Bone marrow (tissue), 2 donors: ENCODE results near the gene HADH.
"Not testable (repeated sequence)": the region's sequence is repeated elsewhere in the genome, so short reads cannot be mapped to it uniquely, and the experiment has no call there.

ENCODE experiments used
- DNase-seq, 2 donors: peaks; one replicate each; lab custom pipeline; 2025; lab: John Stamatoyannopoulos, UW

HADH gene

DNA sequence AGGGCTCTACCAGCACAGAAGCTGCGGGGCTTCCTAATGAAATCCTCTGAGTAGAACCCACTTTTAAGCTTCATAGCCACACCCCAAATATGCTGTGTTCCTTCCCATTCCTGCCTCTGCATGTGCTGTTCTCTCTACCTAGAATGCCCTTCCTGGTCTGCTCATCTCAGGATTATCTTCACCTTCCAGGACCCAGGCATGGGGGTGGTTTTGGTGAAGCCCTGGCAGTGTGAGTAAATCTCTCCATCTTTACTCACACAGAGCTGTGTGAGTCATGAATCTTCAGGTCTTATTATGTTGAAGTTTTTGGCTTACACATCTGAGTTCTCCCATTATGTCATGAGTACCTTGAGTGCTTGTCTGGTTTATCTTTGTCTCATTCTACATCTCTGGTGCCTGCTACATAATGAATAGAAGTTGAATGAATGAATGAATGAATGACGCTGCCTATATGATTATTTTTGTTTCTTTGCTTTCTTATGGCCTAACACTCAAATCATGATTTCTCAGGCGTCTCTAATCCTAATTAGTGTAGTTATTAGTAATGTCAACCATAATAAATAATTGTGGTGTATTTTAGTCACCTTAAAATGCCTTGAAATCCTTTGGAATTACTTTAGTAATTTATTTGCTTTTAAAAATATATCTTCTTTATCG lies 41.9 kb downstream of the HADH start:
- no peak for DNase-seq

DNA sequence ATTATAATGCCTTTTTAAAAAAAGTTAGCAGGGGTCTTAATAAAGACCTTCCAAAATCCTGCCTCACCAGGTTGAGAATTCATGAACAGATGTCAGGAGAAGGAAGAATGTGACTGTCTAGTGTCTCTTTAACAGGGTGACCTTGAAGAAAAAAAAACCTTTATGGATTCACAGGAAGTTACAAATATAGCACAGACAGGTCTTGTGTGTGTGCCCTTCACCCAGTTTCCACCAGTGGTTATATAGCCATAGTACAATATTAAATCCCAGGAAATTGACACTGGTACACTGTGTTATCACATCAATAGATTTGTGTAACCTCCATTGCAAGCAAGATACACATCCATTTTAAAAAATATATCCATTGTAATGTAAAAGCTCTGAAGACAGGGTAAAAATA lies 43.7 kb downstream of the HADH start:
- DNase-seq = no peak

DNA sequence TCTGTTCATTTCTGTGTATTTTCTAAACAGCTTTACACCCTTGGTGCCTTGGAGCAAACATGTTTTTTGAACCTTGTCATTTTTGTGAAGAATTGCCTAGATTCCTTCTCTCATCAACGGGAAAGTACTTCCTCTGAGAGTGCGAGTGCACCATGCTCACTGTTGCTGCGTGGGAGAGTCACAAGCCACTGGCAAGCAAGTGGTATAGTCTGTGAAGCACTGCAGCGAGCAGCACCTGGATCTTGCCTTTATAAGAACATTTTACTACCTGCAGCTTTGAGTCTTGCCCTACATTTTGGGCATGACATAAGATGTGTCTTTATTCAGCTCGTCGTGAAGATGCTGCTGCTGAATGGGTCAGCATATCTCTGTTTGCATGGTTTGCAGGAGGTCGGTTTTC lies 44.9 kb downstream of the HADH start:
- DNase-seq = no peak

DNA sequence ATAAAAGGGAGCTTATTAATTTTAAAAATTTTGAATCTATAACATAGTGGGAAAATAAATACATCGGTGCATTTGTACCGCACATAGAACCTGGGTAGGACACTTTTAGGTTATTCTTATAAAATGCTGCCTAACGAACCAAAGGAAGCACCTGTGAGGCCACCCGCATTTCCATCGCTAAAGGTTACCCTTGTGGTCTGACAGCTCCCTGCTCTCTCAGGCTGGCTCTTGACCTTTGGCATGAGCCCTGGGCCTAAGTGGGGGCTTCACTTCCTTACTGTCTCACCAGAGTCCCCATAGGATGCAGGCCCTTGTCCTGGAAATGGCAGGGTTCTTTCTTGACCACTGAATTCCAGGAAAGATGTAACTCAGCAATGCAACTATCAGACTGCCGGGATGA lies 46.0 kb downstream of the HADH start:
- DNase-seq = no peak

DNA sequence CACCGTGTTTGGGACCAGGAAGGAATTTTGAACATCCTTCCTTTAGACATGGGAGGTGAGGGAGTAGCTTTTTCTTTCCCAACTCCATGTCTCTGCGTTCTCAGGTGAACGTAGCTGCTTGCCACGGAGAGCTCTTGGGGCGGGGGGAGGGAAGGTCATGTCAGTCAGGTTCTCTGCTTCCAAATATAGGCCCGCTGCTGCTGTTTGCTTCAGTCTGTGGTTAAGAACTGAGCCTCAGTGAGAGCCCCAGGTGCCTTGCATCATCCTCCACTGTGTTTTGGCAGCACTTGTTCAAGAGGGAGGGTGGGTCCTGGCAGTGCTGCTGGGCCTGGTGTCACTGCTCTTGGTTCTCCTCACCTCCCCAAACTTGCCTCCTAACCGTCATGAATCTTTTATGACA lies 46.5 kb downstream of the HADH start:
- DNase-seq = no peak

DNA sequence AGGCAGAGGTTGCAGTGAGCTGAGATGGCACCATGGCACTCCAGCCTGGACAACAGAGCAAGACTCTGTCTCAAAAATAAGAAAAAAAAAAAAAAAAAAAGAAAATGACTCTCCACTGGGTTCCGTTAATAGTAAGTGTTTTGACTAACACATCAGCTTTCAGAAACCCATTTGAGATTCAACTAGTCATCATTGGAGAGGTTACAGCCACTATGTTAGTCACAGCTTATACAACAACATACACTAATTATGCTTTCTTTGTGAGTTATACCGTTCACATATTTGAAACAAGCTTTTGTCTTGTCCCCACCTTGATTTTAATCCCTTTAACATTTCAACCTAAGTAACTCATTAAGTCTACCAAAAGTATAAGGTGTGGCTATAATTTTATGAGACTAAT lies 48.2 kb downstream of the HADH start:
- DNase-seq = no peak

DNA sequence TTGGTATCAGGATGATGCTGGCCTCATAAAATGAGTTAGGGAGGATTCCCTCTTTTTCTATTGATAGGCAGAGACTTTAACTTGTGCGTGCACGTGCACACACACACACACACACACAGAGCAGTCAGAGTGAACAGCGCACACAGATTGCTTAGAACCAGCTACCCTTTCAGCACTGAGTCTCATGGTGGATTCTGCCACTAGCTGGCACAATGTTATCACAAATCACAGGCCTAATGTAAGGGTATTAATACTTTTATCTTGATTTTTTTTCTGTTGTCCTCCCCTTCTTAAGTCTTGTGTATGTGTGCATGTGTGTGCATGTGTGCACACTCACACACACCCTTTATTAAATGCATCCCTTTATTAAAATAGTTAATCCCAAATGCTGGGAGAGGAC lies 53.2 kb downstream of the HADH start:
- no peak for DNase-seq

DNA sequence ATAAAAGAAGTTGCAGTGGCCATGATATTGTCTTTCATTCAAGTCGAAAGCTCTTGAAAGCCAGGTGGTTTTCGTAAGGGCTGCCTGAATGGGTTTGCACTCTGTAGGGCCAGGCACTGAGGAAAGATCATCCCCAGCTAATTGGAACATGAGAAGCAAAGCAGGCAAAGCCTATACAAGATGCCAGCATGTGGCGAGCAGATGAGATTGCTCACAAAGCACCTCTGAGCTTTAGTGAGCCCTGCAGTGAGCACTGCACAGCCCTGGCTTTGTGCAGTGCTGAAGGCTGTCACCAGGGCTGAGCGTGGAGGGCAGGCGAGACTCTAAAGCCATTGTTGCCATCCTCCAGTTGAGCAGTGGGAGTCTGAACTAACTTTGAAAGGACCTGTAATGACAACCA lies 53.8 kb downstream of the HADH start:
- DNase-seq = no peak

DNA sequence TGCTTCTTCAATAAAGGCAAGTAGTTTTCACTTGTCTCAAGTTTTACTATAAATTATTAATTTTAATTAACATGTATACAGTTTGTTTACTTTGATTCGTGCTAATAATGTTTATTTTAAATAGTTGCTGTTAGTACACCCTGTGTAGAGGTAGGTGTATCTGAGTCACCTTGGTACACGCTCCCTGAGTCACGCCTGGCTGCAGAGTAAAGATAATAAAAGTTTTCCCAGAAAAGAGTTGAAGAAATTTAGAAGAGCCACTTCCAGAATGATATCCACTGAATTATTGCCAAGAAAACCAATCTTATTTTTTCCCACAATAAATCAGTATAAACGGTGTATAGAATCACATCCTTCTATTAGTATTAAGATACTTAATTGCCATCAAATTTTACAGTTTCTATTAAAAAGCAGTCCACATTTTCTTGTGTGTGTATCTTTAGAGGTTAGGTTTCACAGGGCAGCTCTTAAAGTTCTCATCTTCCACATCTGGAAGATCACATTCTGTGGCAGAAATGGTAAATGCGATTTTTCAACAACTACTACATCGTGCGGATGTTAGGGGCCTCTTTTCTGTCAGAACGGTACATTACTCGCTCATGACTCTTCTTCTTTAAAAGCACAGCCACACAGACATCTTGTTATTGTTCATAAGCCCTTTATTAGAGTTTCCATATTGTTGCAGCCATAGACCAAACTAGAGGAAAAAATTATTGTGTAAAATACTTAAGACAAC lies 55.4 kb downstream of the HADH start:
- DNase-seq = no peak

DNA sequence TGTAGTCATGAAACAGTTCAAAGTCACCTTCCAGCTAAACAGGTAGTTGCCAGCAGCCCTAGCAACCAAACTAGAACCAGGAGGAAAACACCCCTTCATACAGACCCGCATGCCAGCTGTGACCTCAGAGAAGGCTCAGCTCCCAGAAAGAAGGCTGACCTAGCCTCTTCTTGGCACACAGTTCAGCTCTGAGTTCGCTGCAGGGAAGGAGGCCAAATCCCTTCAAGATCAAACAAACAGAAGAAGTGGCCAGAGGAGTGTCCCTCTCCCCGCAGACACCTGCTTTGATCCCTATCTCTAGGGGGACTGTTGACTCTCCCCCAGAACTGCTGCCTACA lies 56.0 kb downstream of the HADH start:
- no peak for DNase-seq

DNA sequence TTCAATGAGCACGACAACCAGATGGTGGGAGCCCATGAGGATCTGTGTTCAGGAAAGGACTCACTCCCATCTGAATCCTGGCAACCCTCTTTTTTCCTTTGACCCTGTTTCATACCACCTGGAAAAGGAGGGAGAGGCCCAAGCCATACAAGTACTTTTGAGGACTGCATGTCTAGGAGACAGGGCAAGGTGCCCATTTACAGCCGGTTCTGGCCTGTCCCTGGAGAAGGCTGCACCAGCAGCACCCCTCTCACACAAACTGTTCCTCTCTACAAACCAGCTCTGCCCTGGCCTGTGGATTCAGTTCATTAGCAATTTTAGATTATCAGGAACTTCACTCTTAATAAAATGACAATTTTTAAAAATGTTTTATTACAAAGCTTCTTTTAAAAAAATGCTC lies 57.5 kb downstream of the HADH start:
- no peak for DNase-seq

DNA sequence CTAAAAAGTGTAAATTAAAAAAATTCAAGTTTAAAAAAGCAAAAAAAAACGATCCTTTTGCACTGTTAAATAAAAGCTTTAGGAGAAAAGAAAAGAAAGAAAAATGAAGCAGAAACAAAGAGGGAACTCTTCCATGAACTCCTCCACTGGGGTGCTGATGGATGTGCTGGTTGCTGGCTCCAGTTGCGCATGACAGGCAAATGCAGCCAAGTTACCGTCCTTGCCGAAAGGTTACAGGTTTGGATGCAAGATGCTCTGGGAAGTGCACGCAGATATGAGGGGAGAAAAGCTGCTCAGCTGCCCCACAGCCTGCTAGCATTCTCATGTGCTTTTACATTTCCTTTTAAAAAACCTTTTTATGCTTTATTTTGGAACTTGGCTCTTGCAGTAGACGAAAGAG lies 58.5 kb downstream of the HADH start:
- DNase-seq = no peak

DNA sequence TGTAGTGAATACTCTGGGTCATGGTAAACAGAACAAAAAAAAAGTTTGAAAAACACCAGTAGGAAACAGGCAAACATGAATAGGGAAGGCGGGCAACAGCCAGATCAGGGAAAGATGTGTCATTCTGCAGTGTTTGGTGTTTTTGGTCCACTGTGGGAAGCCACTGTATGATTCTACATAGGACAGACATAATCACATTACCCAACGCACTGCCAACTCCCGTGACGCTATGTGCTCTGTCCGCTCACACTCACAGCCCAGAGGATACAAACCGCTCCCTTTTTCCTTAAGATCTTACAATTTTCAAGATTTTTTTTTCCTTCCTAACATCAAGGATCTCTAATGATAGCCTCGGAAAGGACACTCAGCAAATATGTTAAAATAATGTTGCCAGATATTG lies 59.3 kb downstream of the HADH start:
- no peak for DNase-seq

DNA sequence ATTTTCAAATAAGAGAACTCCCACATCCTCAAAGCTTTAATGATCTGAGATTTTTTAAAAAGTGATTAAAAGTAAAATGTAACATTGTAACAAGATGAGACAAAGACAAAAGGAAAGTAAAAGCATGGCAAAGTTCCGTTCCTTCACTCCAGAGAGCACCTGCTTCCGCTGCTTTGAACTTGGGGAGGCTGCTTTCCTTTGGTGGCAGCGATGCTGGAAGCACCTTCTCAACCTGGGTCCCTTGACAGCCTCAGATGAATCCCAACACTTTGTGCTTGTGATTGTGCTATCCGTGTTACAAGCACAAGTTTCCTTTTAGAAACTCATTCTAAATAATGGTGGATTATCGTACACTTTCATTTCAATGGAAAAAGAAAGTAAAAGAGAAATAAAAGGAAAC lies 59.7 kb downstream of the HADH start:
- no peak for DNase-seq

DNA sequence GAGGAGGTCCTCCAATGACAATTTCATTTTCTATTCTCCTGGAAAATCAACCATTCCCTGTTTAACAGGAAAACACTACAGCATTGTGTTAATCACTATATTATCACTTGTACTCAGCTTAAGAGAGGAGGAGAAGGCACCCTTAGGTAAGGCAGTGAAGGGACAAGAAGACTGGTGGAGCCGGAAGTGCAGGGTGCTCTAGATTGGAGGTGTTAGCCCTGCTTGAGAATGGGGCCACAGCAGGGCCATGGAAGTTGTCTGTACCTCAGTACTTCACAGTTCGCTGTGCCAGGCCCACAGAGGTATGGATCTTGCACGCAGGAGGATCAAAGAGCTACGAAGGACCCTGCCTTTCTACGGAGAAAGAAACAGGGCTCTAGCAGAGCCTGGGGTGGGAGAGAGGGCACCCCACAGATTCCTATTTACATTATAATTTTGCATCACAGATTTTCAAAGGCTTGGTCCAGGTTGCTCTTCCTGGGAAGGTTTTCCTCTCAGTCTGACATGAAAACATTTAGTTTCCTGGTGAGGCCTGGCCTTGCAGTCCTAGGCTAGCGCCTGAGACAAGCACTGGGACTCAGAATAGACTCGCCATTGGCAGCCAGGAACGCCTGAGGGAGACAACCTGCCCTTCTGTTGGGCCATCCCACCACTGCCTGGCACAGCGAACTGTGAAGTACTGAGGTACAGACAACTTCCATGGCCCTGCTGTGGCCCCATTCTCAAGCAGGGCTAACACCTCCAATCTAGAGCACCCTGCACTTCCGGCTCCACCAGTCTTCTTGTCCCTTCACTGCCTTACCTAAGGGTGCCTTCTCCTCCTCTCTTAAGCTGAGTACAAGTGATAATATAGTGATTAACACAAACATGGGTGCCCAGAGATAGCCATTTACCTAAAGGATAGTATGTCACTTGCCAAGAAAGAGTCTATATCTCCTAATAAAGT lies 60.8 kb downstream of the HADH start:
- not testable (repeated sequence) for DNase-seq

DNA sequence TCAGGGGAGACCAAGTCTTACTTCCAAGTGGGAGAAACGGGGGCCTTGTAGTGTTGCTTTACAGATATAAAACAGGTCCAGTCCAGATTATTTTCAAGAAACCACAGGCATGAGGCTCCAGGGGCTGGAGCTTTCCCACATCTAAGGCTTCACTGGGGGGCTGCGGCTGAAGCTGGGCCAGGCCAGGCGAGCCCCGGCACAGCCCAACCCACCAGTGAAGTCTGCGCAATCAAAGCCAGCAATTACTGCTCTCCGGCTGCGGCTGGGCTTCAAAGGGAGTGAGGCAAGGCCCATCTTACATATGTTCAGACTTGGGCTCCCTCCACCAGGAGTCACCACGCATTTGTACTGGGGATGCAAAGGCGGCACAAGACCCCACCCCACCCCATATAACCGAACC lies 61.7 kb downstream of the HADH start:
- no peak for DNase-seq

DNA sequence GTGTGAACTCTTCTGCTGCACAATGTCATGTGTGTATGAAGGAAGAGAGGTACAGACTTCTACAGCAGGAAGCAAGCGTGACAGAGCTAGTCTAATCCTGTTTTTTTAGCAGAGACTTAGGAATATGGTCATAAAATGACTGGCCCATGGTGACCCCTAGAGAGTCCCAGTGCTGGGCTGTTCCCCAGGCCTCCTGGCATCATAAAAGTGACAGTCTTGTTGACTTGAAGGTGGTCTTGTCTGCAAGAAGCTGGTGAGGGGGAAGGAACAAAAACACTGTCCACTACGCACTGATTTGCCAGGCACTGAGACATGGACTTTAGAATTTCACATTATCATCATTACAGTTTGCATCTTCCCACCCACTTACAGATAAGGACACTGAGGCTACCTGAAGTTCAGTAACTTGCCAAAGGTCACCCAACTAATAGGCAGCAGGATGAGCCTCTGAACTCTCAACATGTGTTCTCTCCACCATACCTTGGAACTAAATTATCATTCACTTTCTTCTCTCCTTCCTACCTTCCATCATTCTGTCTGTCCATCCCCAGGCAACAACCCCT lies 63.0 kb downstream of the HADH start:
- no peak for DNase-seq

DNA sequence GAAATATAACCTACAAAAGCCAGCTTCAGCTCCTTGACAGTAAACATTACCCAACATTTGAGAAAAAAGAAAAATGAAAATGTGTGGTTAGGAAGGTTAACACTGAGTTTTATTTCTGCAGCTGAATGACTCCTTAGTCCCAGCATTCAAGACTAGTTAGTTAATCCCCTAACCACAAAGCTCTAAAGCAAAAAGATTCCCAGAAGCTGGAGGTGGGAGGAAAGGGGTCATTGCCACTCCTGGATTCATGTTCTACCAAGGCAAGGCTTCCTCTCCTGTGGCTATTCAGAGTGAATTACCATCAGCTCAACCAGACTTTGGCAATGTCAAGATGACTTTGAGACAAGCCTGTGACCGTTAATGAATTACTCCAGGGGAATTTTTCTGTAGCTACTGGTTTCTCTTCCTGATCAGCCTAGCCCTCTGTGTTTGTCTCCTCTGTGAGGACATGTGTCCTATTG lies 63.6 kb downstream of the HADH start:
- no peak for DNase-seq

DNA sequence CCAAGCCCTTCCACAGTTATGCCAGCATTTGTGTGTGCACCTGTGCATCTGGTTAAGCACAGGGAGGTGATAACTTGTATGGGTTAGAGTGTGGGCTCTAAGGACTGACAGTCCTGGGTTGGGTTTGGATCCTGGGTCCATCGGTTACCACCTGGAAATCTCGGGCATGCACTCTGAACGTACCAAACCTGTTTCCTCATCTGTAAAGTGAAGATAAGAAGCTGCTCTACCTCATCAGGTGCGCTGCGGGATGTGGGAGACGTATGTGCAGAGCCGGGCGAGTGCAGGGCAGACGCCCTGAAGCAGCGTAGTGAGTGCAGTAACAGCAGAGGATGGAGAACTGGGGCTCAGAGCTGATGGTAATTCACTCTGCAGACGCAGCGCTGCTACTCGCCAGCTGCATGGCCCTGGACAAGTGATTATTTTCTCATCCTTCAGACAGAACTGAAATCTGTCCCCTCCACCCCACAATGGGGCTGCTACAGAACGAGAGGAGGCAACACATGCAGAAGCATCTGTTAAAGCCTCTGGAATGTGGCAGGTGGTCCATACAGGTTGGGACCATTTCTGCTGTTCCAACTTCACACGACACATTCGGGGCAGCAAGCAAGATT lies 64.4 kb downstream of the HADH start:
- DNase-seq = no peak

DNA sequence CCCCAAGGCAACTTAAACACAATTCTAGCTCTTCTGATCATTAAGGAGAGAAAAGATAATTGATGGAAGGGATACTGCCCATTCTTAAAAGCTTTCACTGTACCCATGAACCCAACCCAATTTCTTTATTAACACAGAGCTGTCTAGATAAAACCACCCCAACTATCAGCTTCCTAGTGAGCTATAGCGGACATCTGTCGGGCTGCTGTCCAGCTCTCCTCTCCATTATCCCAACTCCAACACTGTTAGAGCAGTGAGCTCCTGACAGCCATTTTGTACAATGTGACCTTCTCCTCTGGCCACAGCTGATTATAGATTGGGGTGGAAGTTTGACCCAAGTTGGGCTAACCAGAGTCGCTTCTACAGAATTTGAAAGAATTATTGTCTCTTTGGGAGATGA lies 66.1 kb downstream of the HADH start:
- DNase-seq = no peak

DNA sequence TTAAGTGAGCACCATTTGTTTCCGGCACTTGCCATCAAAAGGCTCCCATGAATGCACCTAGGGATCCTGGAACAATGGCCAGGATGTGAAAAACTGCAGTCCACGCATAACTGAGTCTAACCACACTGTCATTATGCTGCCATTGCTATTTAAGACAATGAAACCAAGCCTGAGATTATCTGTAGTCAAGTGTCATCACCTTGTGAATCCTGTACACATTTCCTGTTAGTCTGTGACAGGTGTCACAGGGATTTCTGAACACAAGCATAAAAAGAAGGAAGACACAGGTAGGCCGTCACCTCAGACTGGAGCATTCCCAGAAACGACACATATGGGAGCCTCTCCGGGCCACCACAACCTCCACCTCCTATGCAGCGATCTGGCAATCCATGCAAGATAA lies 66.7 kb downstream of the HADH start:
- DNase-seq = no peak
